HG03097 (cell line): Measurements from ENCODE around the gene ZNF189.
"Not testable (repeated sequence)": the region's sequence is repeated elsewhere in the genome, so short reads cannot be mapped to it uniquely, and the experiment has no call there.

Experiments
- ATAC-seq: cut with Tn5 transposase; IDR thresholded peaks from one replicate; pipeline ENCODE4 v1.9.1; 2021; ENCODE audit not compliant: unreplicated experiment, low FRiP score

Gene ZNF189

GRCh38 chr9:101376111-101376848, 22.4 kb upstream of the ZNF189 start:
- no peak for ATAC-seq

- no peak for ATAC-seq
Observed at GRCh38 chr9:101380295-101380694, 18.4 kb upstream of the ZNF189 start.

GRCh38 chr9:101381118-101381517, 17.5 kb upstream of the ZNF189 start:
- no peak for ATAC-seq

- ATAC-seq, result no peak
Observed at GRCh38 chr9:101381833-101382342, 16.8 kb upstream of the ZNF189 start.

- no peak for ATAC-seq
Observed at GRCh38 chr9:101383361-101383760, 15.3 kb upstream of the ZNF189 start.

- not testable (repeated sequence) for ATAC-seq
Observed at GRCh38 chr9:101384873-101385536, 13.6 kb upstream of the ZNF189 start, which contains the start of gene BAAT. Gene BAAT, minus strand, starts transcription at chr9:101385006. Its CDS starts 13,602 bp downstream, at chr9:101371404.

- no peak for ATAC-seq
Observed at GRCh38 chr9:101387871-101388506, 10.7 kb upstream of the ZNF189 start.

GRCh38 chr9:101388507-101388993, 10.1 kb upstream of the ZNF189 start:
- no peak for ATAC-seq

- no peak for ATAC-seq
Observed at GRCh38 chr9:101393135-101393534, 5.5 kb upstream of the ZNF189 start.

GRCh38 chr9:101394687-101395086, 4.0 kb upstream of the ZNF189 start:
- no peak for ATAC-seq

- no peak for ATAC-seq
Observed at GRCh38 chr9:101397746-101398067, 944 bp upstream of the ZNF189 start.

GRCh38 chr9:101398930-101399642, 435 bp downstream of the ZNF189 start:
- no peak for ATAC-seq

- no peak for ATAC-seq
Observed at GRCh38 chr9:101399643-101399970, 956 bp downstream of the ZNF189 start.

GRCh38 chr9:101400120-101400519, 1.5 kb downstream of the ZNF189 start:
- ATAC-seq, result no peak

GRCh38 chr9:101403516-101404285, 5.0 kb downstream of the ZNF189 start:
- ATAC-seq, result no peak

GRCh38 chr9:101408374-101409078, 9.9 kb downstream of the ZNF189 start:
- ATAC-seq, result no peak

- no peak for ATAC-seq
Observed at GRCh38 chr9:101409079-101409477, 10.4 kb downstream of the ZNF189 start.

- no peak for ATAC-seq
Observed at GRCh38 chr9:101414839-101415238, 16.2 kb downstream of the ZNF189 start.

- no peak for ATAC-seq
Observed at GRCh38 chr9:101415578-101415977, 16.9 kb downstream of the ZNF189 start.

GRCh38 chr9:101417389-101417788, 18.7 kb downstream of the ZNF189 start:
- ATAC-seq, result no peak
